ENCODE results near the gene SWAP70.

GRCh38 chr11:9736365-9736764 is 72.5 kb downstream of the SWAP70 start:
- TF ChIP-seq DRAP1 (CRISPR knock-in tag; IDR thresholded peaks at IDR 0.05) (no peak), CTCF (CRISPR knock-in tag; IDR thresholded peaks at IDR 0.05) (no peak), MTERF4 (CRISPR knock-in tag; IDR thresholded peaks at IDR 0.05) (no peak), RAD21 (CRISPR knock-in tag; IDR thresholded peaks at IDR 0.05) (no peak), NKX3-1 (CRISPR knock-in tag; IDR thresholded peaks at IDR 0.05) (no peak), NFIC (IDR thresholded peaks at IDR 0.05; ENCODE audit: low read length) (no peak), TIGD3 (CRISPR knock-in tag; IDR thresholded peaks at IDR 0.05; ENCODE audit: borderline replicate concordance) (no peak), ATF3 (CRISPR knock-in tag; IDR thresholded peaks at IDR 0.05) (no peak), GTF2F1 (IDR thresholded peaks at IDR 0.05; ENCODE audit: low read length) (no peak), ZKSCAN8 (CRISPR knock-in tag; IDR thresholded peaks at IDR 0.05; ENCODE audit: borderline replicate concordance) (no peak), ZFAT (CRISPR knock-in tag; conservative IDR thresholded peaks at IDR 0.05) (no peak), ZNF780A (CRISPR knock-in tag; IDR thresholded peaks at IDR 0.05) (no peak), POLR2A (IDR thresholded peaks at IDR 0.05; ENCODE audit: insufficient read depth in 1 of 2, low read depth in 2 of 2, low read length in 2 of 2) (no peak)
